H1 (cell line): Measurements from ENCODE around the gene TBC1D28. TPM values are rescaled to one million over a fixed set of nuclear protein-coding genes. Genes with fewer than 3 reads are reported as not detected.
A peak's percentile ranks its signal among the peaks of the same experiment; 100 is the strongest.
"Not testable (repeated sequence)": the region's sequence is repeated elsewhere in the genome, so short reads cannot be mapped to it uniquely, and the experiment has no call there.

Experiments used
- CTCF ChIA-PET: fragments of 300-600 bp; sonication (Branson Sonifier 250); formaldehyde crosslinking; loops from one replicate; lab custom pipeline; 2021; ENCODE audit not compliant: partially characterized antibody; lab: Charles Lee
- POLR2A ChIA-PET: fragments of 300-600 bp; sonication (Branson Sonifier 250); formaldehyde crosslinking; loops from one replicate; lab custom pipeline; 2021; ENCODE audit warnings: inconsistent platforms; ENCODE audit not compliant: partially characterized antibody; lab: Charles Lee
- DNase-seq, 2 experiments: peaks; one replicate each; pipeline versions ENCODE4 v3.0.0 to v3.0.0-alpha.2; 2010 to 2022; ENCODE audit warnings: low spot score in 2 of 2, low read depth in 1 of 2, mixed read lengths in 1 of 2
- FAIRE-seq: peaks from 2 replicates; lab custom pipeline; 2011; peaks lifted over from hg19 to GRCh38; lab: Jason Lieb, UNC
- H2AFZ ChIP-seq: 2 replicates; pipeline ENCODE4 v1.8.1; 2012; ENCODE audit warnings: low read length, inconsistent platforms
- H2AK5ac ChIP-seq: 2 replicates; pipeline ENCODE4 v1.6.1; 2013; ENCODE audit warnings: low read depth, low read length
- H2BK120ac ChIP-seq: replicated peaks from 2 replicates; pipeline ENCODE3; 2013; ENCODE audit warnings: low read depth, low read length, inconsistent platforms
- H2BK12ac ChIP-seq: 2 replicates; pipeline ENCODE4 v1.6.1; 2013; ENCODE audit warnings: low read depth, low read length
- H2BK15ac ChIP-seq: 2 replicates; pipeline ENCODE4 v1.6.1; 2013; ENCODE audit warnings: low read length
- H2BK20ac ChIP-seq: 2 replicates; pipeline ENCODE4 v1.6.1; 2013; ENCODE audit warnings: low read length
- H2BK5ac ChIP-seq: 2 replicates; pipeline ENCODE4 v1.6.1; 2013; ENCODE audit warnings: low read depth, low read length
- H3K14ac ChIP-seq: 2 replicates; pipeline ENCODE4 v1.6.1; 2013; ENCODE audit warnings: inconsistent platforms; ENCODE audit not compliant: insufficient read length
- H3K18ac ChIP-seq: 2 replicates; pipeline ENCODE4 v1.6.1; 2013; ENCODE audit warnings: low read length; ENCODE audit errors: extremely low read depth
- H3K23ac ChIP-seq: 2 replicates; pipeline ENCODE4 v1.6.1; 2013; ENCODE audit warnings: inconsistent platforms; ENCODE audit not compliant: insufficient read length
- H3K23me2 ChIP-seq: 2 replicates; pipeline ENCODE4 v1.6.1; 2013; ENCODE audit warnings: low read depth, low read length
- H3K27ac ChIP-seq: 2 replicates; pipeline ENCODE4 v1.6.1; 2011; ENCODE audit warnings: low read depth, low read length, inconsistent platforms
- H3K27me3 ChIP-seq, 4 experiments: replicated peaks in 1 of 4; 1 replicate in 1 of 4; 2 replicates in 3 of 4; pipeline versions ENCODE4 v1.6.1 to v1.8.1; 2011 to 2013; ENCODE audit warnings: low read length in 3 of 4, mild to moderate bottlenecking in 3 of 4, inconsistent platforms in 2 of 4, mixed read lengths in 2 of 4, moderate library complexity in 1 of 4; ENCODE audit not compliant: control insufficient read depth in 3 of 4, insufficient read depth in 3 of 4; ENCODE audit errors: extremely low read depth in 1 of 4
- H3K36me3 ChIP-seq, 4 experiments: 2 replicates each; pipeline versions ENCODE4 v1.6.1 to v1.8.1; 2011 to 2013; ENCODE audit warnings: mild to moderate bottlenecking in 4 of 4, low read length in 3 of 4, moderate library complexity in 2 of 4, control low read depth in 1 of 4, inconsistent platforms in 1 of 4; ENCODE audit not compliant: insufficient read depth in 4 of 4, control insufficient read depth in 2 of 4
- H3K4ac ChIP-seq: replicated peaks from 2 replicates; pipeline ENCODE3; 2013; ENCODE audit warnings: low read length, low read depth, mixed read lengths, inconsistent platforms; ENCODE audit not compliant: insufficient read length
- H3K4me1 ChIP-seq, 4 experiments: replicated peaks in 1 of 4; 1 replicate in 1 of 4; 2 replicates in 3 of 4; pipeline versions ENCODE4 v1.6.1 to v1.8.1; 2011 to 2013; ENCODE audit warnings: low read length in 3 of 4, inconsistent platforms in 2 of 4, mixed read lengths in 1 of 4; ENCODE audit not compliant: insufficient read depth in 4 of 4, control insufficient read depth in 3 of 4
- H3K4me2 ChIP-seq, 2 experiments: 2 replicates each; pipeline versions ENCODE4 v1.6.1 to v1.8.1; 2011 to 2013; ENCODE audit warnings: low read depth in 2 of 2, low read length in 2 of 2, control low read depth in 1 of 2, inconsistent platforms in 1 of 2, mild to moderate bottlenecking in 1 of 2; ENCODE audit not compliant: insufficient read depth in 1 of 2
- H3K4me3 ChIP-seq, 4 experiments: fragments of 200-600, 300-600 bp in 1 of 4; sonication (generic), shearing (Covaris generic), sonication (Bioruptor Twin) in 1 of 4; 2 replicates each; pipeline versions ENCODE4 v1.5.1 to v1.8.1; 2011 to 2016; ENCODE audit warnings: low read length in 4 of 4, low read depth in 3 of 4, control low read depth in 2 of 4, inconsistent platforms in 2 of 4, mild to moderate bottlenecking in 2 of 4, mixed read lengths in 1 of 4, moderate library complexity in 1 of 4; ENCODE audit not compliant: insufficient read depth in 2 of 4; ENCODE audit errors: extremely low read depth in 1 of 4
- H3K56ac ChIP-seq: replicated peaks from 2 replicates; pipeline ENCODE3; 2013; ENCODE audit warnings: low read depth, mild to moderate bottlenecking, mixed read lengths, low read length, inconsistent platforms; ENCODE audit not compliant: insufficient read length
- H3K79me1 ChIP-seq: 2 replicates; pipeline ENCODE4 v1.6.1; 2013; ENCODE audit warnings: low read depth, low read length, control low read depth
- H3K79me2 ChIP-seq, 2 experiments: 2 replicates each; pipeline versions ENCODE4 v1.6.1 to v1.8.1; 2012 to 2013; ENCODE audit warnings: low read length in 2 of 2, mild to moderate bottlenecking in 2 of 2, inconsistent platforms in 1 of 2; ENCODE audit not compliant: insufficient read depth in 2 of 2, control insufficient read depth in 1 of 2
- H3K9ac ChIP-seq, 4 experiments: replicated peaks in 1 of 4; 1 replicate in 1 of 4; 2 replicates in 3 of 4; pipeline versions ENCODE4 v1.6.1 to v1.8.1; 2011 to 2013; ENCODE audit warnings: low read depth in 3 of 4, low read length in 3 of 4, control low read depth in 2 of 4, mild to moderate bottlenecking in 2 of 4, moderate library complexity in 2 of 4, inconsistent platforms in 1 of 4; ENCODE audit errors: extremely low read depth in 1 of 4
- H3K9me3 ChIP-seq, 2 experiments: 2 replicates each; pipeline versions ENCODE4 v1.6.1 to v1.8.1; 2012 to 2013; ENCODE audit warnings: mild to moderate bottlenecking in 2 of 2, moderate library complexity in 2 of 2, control low read depth in 1 of 2, inconsistent platforms in 1 of 2, low read depth in 1 of 2, low read length in 1 of 2, mixed read lengths in 1 of 2; ENCODE audit not compliant: insufficient read depth in 2 of 2
- H4K20me1 ChIP-seq, 2 experiments: replicated peaks in 1 of 2; 2 replicates each; pipeline versions ENCODE3 to v1.8.1; 2011 to 2013; ENCODE audit warnings: inconsistent platforms in 2 of 2, low read length in 2 of 2, mild to moderate bottlenecking in 1 of 2; ENCODE audit not compliant: insufficient read depth in 2 of 2, control insufficient read depth in 1 of 2
- H4K5ac ChIP-seq: 2 replicates; pipeline ENCODE4 v1.6.1; 2013; ENCODE audit warnings: low read length, low read depth, mixed read lengths, inconsistent platforms; ENCODE audit not compliant: insufficient read length
- H4K8ac ChIP-seq: 2 replicates; pipeline ENCODE4 v1.8.0; 2013; ENCODE audit warnings: mild to moderate bottlenecking, moderate library complexity, low read length, inconsistent platforms; ENCODE audit not compliant: insufficient read depth; ENCODE audit errors: extremely low read depth
- H4K91ac ChIP-seq: replicated peaks from 2 replicates; pipeline ENCODE3; 2013; ENCODE audit warnings: low read length, mixed read lengths, inconsistent platforms; ENCODE audit not compliant: insufficient read length
- WGBS, 2 experiments: shearing (Covaris generic) in 1 of 2; methylation state at CpG; one replicate each; pipeline versions ENCODE4 v1.1.6 to v1.1.7; 2013 to 2015; ENCODE audit warnings: low lambda C conversion rate in 2 of 2, mixed read lengths in 2 of 2, inconsistent platforms in 1 of 2, low coverage in 1 of 2, missing lambda C conversion rate in 1 of 2; ENCODE audit not compliant: insufficient replicate concordance in 2 of 2, insufficient coverage in 1 of 2, insufficient read length in 1 of 2; ENCODE audit errors: extremely low coverage in 1 of 2, missing lambda C conversion rate in 1 of 2; 5-methylcytosine and 5-hydroxymethylcytosine counted together
- polyA plus RNA-seq, 7 experiments: library from polyadenylated mRNA; depleted of rRNA in 3 of 7; stranded (reverse) in 5 of 7; unstranded in 2 of 7; fragments of >200 nt in 5 of 7; fragments of 200-250 nt in 2 of 7; gene quantifications; 1 replicate in 5 of 7; 2 replicates in 1 of 7; 4 replicates in 1 of 7; pipeline versions ENCODE4 v1.2.1 to v1.2.3, GENCODE V29; 2011 to 2013; ENCODE audit warnings: missing spikeins in 2 of 7, mixed read lengths in 2 of 7
- total RNA-seq: library from RNA; stranded (reverse); fragmentation: NEBNext Ultra II Directional; extraction: Animal tissue kit (Norgen Biotek cat#: 25700); gene quantifications from 2 replicates; pipeline ENCODE4 v1.2.1, GENCODE V29; 2021

The TBC1D28 gene
- total and polyA plus RNA-seq, 2 of the 8 experiments (the other 6 are each of a cell fraction or from before 2014, with no cell fraction given): not detected

GRCh38 chr17:18682668-18683067 is 38.5 kb upstream of the TBC1D28 start:
- H3K18ac ChIP-seq, H3K36me3 ChIP-seq, H4K91ac ChIP-seq, H3K23me2 ChIP-seq, H3K9me3 ChIP-seq, DNase-seq, H4K20me1 ChIP-seq, H2BK12ac ChIP-seq, CTCF ChIA-PET, H4K5ac ChIP-seq, H2AK5ac ChIP-seq, H2BK15ac ChIP-seq, H3K79me2 ChIP-seq, H3K14ac ChIP-seq, H4K8ac ChIP-seq, H3K27ac ChIP-seq, H3K79me1 ChIP-seq, H3K56ac ChIP-seq, H3K27me3 ChIP-seq, H3K4ac ChIP-seq, H2BK20ac ChIP-seq, H3K23ac ChIP-seq, H2BK120ac ChIP-seq, H2AFZ ChIP-seq, H3K4me1 ChIP-seq, H2BK5ac ChIP-seq, H3K9ac ChIP-seq: not testable (repeated sequence)
- FAIRE-seq: peak; percentile 69
- Histone ChIP-seq H3K4me2 (peak overlapping the region; percentile 45 to 57; a peak in 3 of 4 replicates), H3K4me3 (peak overlapping the region; percentile 17 to 74 (median 62); a peak in 4 of 8 replicates)
- 19% methylated on average over 3 of the region's 3 CpGs; no CpG with 5 or more reads in 1 of the 2 experiments for WGBS, 2 experiments
- POLR2A ChIA-PET: interaction anchor here (1.2 kb wide), 1 partner anchor 15 kb away, joined by 4 read pairs; no protein-coding TSS in a partner anchor
